Central memory CD8-positive, alpha-beta T cell (primary cell): ENCODE results near the gene BIRC3.

Source experiments
- ATAC-seq: fragments of 150-1000 bp; cut with Tn5 transposase; replicated peaks from 2 replicates; pipeline ENCODE4 v1.10.0; 2022; ENCODE audit warnings: mild to moderate bottlenecking, moderate FRiP score, moderate number of reproducible peaks; ENCODE audit not compliant: poor library complexity, severe bottlenecking; ENCODE audit errors: extremely low read depth
- DNase-seq, 2 donors: peaks; one replicate each; pipeline ENCODE4 v3.0.0; 2021; ENCODE audit warnings: low spot score in 2 of 2
- H3K27ac Mint-ChIP-seq: one replicate; pipeline ENCODE4 v1.8.0; 2022; ENCODE audit warnings: low read depth, mild to moderate bottlenecking, moderate library complexity, mixed read lengths
- H3K27me3 Mint-ChIP-seq: one replicate; pipeline ENCODE4 v1.8.0; 2022; ENCODE audit warnings: mixed read lengths
- H3K36me3 Mint-ChIP-seq: one replicate; pipeline ENCODE4 v1.8.0; 2022; ENCODE audit warnings: mild to moderate bottlenecking, moderate library complexity, mixed read lengths; ENCODE audit not compliant: insufficient read depth
- H3K4me1 Mint-ChIP-seq: one replicate; pipeline ENCODE4 v1.8.0; 2022; ENCODE audit warnings: mixed read lengths
- H3K4me3 Mint-ChIP-seq: one replicate; pipeline ENCODE4 v1.8.0; 2022; ENCODE audit warnings: mild to moderate bottlenecking, moderate library complexity, mixed read lengths
- H3K9me3 Mint-ChIP-seq: one replicate; pipeline ENCODE4 v1.8.0; 2022; ENCODE audit warnings: mixed read lengths

Gene BIRC3

DNA sequence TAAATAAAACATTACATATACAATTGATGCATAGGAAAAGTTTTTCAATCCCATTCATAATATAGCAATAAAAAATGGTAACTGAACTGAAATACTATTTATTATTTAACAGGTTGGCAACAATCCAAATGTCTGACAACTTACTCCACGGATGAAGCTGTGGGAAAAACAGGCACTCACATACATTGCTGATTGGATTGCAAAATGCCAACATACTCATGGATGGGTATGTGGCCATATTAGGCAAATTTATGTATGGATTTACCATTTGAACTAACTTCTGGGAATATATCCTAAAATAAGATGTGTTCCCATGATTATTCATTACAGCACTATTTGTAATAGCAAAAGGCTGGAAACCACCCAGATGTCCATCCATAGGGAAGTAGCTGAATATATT is 26.5 kb downstream of the BIRC3 start:
- H3K27ac Mint-ChIP-seq: no peak overlapping the region
- no peaks in the 10 kb centered on the region for H3K27me3 Mint-ChIP-seq
- H3K4me3 Mint-ChIP-seq: no peak overlapping the region

DNA sequence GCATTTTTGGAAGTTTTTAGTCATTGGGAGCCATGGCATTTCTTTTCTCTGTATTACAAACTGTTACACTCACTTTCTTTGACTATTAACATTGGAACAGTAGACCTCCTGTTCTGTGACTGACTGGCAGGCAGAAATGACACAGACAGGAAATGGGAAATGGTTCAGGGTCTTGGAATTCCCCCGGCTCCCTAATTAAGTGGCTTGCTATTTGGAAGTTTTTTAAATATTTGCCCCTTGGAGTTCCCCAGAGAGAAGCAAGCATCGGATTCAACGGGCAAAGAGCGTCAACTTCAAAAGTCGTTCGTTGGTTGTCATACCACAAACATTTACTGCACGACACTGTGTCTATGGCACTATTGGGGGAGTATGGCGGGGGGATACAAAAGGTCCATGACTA is 28.6 kb downstream of the BIRC3 start:
- H3K9me3 Mint-ChIP-seq: no peaks in the 10 kb centered on the region
- H3K4me1 Mint-ChIP-seq: peaks cover 48% of the 10 kb centered on the region
- ATAC-seq: no peak
- peak overlapping the region; percentile 99 for H3K27ac Mint-ChIP-seq
- DNase-seq: no peak
- peaks cover 32% of the 10 kb centered on the region for H3K36me3 Mint-ChIP-seq
- H3K4me3 Mint-ChIP-seq: peak overlapping the region; percentile 97
- H3K27me3 Mint-ChIP-seq: no peaks in the 10 kb centered on the region

More for the DNA sequence above, 26.5 kb downstream of the BIRC3 start:
- Mint-ChIP-seq H3K9me3 (no peaks in the 10 kb centered on the region), H3K36me3 (peaks cover 26% of the 10 kb centered on the region), H3K4me1 (peaks cover 31% of the 10 kb centered on the region)
- DNase-seq (no peak), ATAC-seq (no peak)

DNA sequence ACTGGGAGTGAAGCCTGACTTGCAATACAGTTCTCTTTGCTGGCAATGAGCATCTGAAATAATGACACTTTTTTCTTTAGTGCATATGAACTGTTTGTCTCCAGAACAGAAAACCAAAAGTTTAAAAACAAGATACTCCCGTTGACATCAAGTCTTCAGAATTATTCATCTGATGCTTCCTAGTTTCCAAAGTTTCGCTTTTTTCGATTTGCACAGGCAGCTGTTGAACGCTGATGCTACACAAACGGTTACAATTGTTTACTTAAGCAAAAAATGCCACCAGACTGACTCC is 29.1 kb downstream of the BIRC3 start:
- Mint-ChIP-seq H3K4me3 (peak overlapping the region; percentile 97), H3K9me3 (no peaks in the 10 kb centered on the region), H3K36me3 (peaks cover 37% of the 10 kb centered on the region), H3K27me3 (no peaks in the 10 kb centered on the region), H3K4me1 (peaks cover 48% of the 10 kb centered on the region), H3K27ac (peak overlapping the region; percentile 99)
- no peak for DNase-seq
- ATAC-seq: no peak

DNA sequence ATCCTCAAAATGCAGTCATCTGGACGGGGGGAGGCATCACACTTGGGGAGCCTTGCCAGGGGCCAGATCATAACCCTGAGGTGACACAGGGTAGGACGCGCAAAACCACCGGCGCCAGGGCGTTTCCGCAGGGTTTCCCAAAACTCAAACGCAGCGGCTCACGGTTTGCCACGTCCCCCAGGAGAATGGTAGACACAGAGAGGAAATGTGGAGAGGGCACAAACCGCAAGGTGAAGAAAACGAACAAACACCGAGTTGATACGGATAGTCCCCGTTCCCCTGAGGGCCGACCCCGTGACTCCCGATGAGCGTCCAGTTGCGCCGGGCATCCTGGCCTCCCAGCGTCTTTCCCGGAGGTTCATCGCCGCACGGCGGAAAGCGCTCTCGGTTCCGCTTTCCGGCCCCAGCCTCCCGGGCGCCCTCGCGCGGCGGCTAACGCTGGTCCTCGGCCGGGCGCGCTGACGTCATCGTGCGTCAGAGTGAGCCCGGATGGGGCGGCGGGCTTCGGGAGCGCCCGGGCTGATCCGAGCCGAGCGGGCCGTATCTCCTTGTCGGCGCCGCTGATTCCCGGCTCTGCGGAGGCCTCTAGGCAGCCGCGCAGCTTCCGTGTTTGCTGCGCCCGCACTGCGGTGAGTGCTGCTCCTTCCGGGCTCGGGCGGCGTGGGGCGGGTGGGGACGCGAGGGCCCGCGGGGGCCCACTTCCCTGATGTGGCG is 29.6 kb downstream of the BIRC3 start, which contains the start of gene BIRC2:
Gene BIRC2 (plus strand): TSS at position 467 of the 714 bp plus-strand sequence. CDS start 2,641 bp downstream, outside the sequence.
- ATAC-seq (peak; percentile 87), DNase-seq (peak; percentile 91 to 92)
- peak within 1 kb of the TSS; percentile 99 for H3K27ac Mint-ChIP-seq
- no peaks in the 10 kb centered on the region for H3K27me3 Mint-ChIP-seq
- H3K4me1 Mint-ChIP-seq: peaks cover 44% of the 10 kb centered on the region
- no peaks in the 10 kb centered on the region for H3K9me3 Mint-ChIP-seq
- H3K36me3 Mint-ChIP-seq: peaks cover 39% of the 10 kb centered on the region
- peak within 1 kb of the TSS; percentile 97 for H3K4me3 Mint-ChIP-seq

DNA sequence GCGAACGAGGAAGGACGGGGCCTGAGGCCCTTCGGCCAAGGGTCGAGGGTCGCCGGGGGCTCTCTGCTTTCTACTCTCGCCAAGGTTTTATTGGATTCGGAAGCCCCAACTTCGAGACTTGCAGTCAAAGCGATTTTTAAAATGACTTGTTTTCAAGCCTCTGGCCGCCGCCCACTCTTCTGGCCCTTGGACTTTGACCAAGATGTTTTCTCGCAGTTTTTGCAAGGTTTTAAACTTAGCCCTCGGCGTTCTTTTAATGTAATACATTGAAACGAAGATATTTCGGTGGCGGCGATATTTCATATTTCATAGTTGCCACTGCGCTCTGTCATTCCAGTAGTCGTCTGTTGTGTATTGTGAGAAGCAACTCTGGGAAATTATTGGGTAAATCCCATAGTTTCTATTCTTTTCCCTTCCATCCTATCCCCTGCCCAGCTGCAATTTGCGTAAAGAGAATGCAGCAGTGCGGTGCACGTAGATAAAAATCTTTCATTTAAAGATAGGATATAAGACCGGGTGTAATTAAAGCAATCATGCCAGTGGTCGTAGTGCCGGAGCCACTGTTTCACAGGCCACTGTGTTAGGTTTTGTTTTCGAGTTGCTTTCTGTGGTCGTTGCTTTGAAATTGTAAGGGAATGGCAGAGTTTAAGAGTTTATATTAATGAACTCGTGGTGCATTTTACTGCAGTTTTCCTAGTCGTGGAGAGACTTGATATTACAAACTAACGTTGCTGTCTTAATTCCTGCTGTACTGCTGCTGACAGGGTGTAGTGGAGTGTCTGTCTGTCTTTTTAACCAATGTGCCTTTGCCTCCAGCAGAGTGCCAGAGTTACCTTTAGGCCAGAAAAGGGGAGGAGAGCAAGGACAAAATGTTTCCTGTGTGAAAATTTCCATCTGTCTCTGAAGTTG is 30.4 kb downstream of the BIRC3 start:
- no peaks in the 10 kb centered on the region for H3K9me3 Mint-ChIP-seq
- no peak for DNase-seq
- H3K4me3 Mint-ChIP-seq: peak overlapping the region; percentile 97

DNA sequence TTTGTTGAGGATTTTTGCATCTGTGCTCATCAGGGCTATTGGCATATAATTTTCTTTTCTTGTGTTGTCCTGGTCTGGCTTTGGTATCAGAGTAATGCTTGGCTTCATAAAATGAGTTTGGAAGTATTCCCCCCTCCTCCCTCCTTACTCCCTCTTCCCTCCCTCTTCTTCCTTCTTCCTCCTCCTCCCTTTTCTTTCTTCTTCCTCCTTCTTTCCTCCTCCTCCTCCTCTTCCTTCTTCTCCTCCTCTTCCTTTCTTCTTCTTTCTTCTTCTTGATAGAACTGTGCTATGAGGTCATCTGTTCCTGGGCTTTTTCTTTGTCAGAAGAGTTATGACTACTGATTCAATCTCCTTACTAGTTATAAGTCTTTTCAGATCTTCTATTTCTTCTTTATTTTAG is 39.8 kb downstream of the BIRC3 start:
- DNase-seq (no peak), ATAC-seq (no peak)
- Mint-ChIP-seq H3K27ac (no peak overlapping the region), H3K36me3 (peaks cover 33% of the 10 kb centered on the region), H3K9me3 (no peaks in the 10 kb centered on the region), H3K4me1 (peaks cover 47% of the 10 kb centered on the region), H3K27me3 (no peaks in the 10 kb centered on the region), H3K4me3 (no peak overlapping the region)

More for the DNA sequence above, 30.4 kb downstream of the BIRC3 start:
- Mint-ChIP-seq H3K36me3 (peaks cover 43% of the 10 kb centered on the region), H3K4me1 (peaks cover 42% of the 10 kb centered on the region), H3K27ac (peak overlapping the region; percentile 99), H3K27me3 (no peaks in the 10 kb centered on the region)
- no peak for ATAC-seq

DNA sequence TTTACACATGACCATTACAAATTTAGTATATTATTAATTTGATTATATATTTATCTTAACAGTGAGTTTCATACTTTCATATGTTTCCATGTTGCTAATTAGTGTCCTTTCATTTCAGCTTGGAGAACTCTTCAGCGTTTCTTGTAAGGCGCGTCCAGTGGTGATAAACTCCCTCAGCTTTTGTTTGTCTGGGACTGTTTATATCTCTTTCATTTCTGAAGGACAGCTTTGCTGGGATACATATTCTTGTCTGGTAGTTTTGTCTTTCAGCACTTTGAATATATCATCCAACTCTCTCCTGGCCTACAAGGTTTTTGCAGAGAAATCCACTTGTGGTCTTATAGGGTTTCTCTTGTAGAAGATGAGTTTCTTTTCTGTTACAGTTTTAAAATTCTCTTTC is 42.1 kb downstream of the BIRC3 start:
- ATAC-seq: no peak
- no peak overlapping the region for H3K4me3 Mint-ChIP-seq
- H3K4me1 Mint-ChIP-seq: peaks cover 47% of the 10 kb centered on the region
- H3K36me3 Mint-ChIP-seq: peaks cover 32% of the 10 kb centered on the region
- no peaks in the 10 kb centered on the region for H3K27me3 Mint-ChIP-seq
- no peak overlapping the region for H3K27ac Mint-ChIP-seq
- H3K9me3 Mint-ChIP-seq: no peaks in the 10 kb centered on the region
- DNase-seq: no peak

DNA sequence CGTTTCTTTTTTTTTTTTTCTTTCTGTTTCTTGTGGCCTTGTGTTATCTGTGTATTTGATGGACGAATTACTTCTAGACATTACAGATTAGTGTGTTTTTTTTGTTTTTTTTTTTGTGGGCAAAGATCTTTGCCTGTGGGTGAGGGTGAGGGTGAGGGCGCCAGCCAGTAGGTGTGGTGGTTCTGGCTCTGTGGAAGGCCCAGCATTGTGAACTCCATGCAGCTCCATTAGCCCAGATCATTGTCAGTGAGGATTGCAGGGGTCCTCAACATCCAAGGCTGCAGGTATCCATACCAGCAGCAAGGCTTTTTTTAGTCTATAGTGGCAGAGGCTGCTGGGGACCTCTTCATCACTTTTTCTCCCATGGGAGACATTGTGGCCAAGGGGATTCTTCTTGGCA is 43.4 kb downstream of the BIRC3 start:
- Mint-ChIP-seq H3K4me3 (peak overlapping the region; percentile 67), H3K27ac (peak overlapping the region; percentile 91)

DNA sequence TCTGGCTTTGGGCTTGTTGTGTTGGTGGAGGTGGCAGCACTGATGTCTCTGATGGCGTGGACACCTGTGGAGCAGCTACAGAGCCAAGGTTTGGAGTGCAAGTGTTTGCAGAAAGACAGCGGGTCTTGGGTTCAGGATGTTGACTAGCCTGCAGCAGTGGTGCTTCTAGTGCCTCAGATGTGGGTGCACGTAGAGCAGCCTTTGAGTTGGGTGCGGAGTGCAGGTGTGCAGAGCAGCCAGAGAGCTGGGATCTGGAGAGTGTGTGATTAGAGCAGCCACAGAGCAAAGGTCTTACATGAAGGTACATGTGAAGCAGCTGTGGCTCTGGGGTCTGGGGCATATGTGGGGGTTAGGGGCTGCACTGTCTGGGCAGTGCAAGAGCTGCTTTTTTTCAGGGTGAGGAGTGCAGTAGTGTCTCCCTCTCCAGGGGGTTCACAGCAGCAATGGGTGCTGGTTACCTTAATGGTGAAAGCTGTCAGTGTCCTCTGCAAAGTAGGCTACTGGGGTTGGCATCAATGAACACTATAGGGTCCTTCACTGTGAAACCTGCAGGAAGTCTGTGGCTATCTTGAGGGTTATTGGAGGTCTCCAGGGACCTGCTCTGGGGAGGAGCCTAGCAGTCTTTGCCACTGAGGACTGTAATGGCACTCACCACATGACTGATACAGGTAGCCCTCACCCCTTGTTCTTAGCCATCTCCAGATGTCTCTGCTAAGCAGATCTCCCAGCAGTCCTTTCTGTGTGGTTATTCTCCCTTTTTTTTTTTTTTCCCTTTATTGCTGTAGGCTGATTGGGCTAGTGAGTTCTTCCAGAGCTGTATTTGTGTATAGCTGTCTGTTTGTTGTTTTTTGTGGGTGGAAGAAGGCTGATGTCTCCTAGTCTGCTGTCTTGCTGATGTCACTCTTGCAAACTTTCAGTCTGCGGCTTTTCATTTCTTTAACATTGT is 44.1 kb downstream of the BIRC3 start:
- Mint-ChIP-seq H3K36me3 (peaks cover 41% of the 10 kb centered on the region), H3K4me3 (peak overlapping the region; percentile 67), H3K9me3 (no peaks in the 10 kb centered on the region), H3K27me3 (no peaks in the 10 kb centered on the region), H3K27ac (peak overlapping the region; percentile 91), H3K4me1 (peaks cover 38% of the 10 kb centered on the region)
- ATAC-seq (peak; percentile 80), DNase-seq (peak; percentile 16 to 26)

More for the DNA sequence above, 43.4 kb downstream of the BIRC3 start:
- DNase-seq (no peak), ATAC-seq (peak; percentile 46)
- peaks cover 41% of the 10 kb centered on the region for H3K36me3 Mint-ChIP-seq
- no peaks in the 10 kb centered on the region for H3K27me3 Mint-ChIP-seq
- no peaks in the 10 kb centered on the region for H3K9me3 Mint-ChIP-seq
- H3K4me1 Mint-ChIP-seq: peaks cover 39% of the 10 kb centered on the region

DNA sequence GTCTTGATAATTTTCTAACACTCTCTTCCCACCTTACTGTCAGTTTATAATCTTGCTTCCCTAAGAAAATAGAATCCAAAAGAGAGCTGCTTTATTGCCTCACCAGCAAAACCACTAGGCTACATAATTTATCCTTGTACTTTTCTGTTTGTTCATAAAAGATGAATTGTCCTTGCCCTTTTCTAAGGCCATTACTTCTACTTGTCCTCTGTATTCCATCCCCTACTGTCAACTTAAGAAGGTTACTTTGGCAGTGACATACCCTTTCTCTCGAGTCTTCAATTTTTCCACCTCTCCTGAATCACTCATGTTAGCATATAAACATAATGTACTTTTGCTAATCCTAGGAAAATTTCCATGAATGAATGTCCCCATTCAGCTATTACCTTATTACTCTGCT is 47.7 kb downstream of the BIRC3 start:
- Mint-ChIP-seq H3K9me3 (no peaks in the 10 kb centered on the region), H3K4me3 (no peak overlapping the region), H3K27ac (no peak overlapping the region), H3K4me1 (peaks cover 35% of the 10 kb centered on the region), H3K27me3 (no peaks in the 10 kb centered on the region), H3K36me3 (peaks cover 48% of the 10 kb centered on the region)
- DNase-seq (no peak), ATAC-seq (no peak)

DNA sequence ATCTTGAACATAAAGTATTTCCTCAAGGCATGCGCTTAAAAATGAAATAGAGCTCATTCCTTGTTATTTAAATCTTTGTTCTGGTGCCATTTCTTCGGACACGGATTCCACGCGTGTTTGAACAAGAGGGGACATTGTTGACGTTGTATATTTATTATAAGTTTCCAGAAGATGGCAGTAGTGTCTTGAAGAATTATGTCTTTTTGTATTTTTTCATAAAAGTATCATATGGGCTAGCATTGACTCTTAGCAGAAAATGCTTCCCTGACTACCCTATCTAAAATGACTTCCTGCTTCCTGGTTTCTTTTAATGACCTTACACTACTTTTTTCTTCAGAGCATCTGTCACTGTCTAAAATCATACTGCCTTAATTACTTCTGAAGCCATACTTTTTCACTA is 50.1 kb downstream of the BIRC3 start:
- peak overlapping the region; percentile 69 for H3K27ac Mint-ChIP-seq
- H3K9me3 Mint-ChIP-seq: no peaks in the 10 kb centered on the region
- H3K36me3 Mint-ChIP-seq: peaks cover 42% of the 10 kb centered on the region
- H3K27me3 Mint-ChIP-seq: no peaks in the 10 kb centered on the region
- H3K4me1 Mint-ChIP-seq: peaks cover 22% of the 10 kb centered on the region
- no peak for DNase-seq
- no peak overlapping the region for H3K4me3 Mint-ChIP-seq
- ATAC-seq: no peak

DNA sequence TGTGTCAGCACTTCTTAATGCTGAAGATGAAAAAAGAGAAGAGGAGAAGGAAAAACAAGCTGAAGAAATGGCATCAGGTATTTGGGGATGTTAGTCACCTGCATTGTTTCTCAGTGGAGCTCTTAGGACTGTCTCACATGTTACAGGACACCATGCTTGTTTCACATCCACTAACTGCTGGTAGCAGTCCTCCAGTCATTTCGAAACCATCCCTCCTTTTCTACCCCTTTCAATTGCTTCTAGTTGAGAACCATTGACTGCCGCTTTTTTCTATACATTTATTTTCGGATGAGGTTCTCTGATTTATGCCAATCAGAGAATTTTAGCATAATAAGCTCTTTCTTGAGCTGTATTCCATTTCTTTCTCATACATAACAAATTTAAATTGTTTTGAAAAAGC is 51.2 kb downstream of the BIRC3 start:
- ATAC-seq: no peak
- DNase-seq: no peak

More for the DNA sequence above, 51.2 kb downstream of the BIRC3 start:
- Mint-ChIP-seq H3K9me3 (no peaks in the 10 kb centered on the region), H3K27me3 (no peaks in the 10 kb centered on the region), H3K4me1 (peaks cover 23% of the 10 kb centered on the region), H3K27ac (no peak overlapping the region), H3K4me3 (no peak overlapping the region), H3K36me3 (peaks cover 35% of the 10 kb centered on the region)
